HepG2 (cell line): ENCODE data around the gene ZNF853. TPM values are rescaled to one million over a fixed set of nuclear protein-coding genes. Genes with fewer than 3 reads are reported as not detected.

ENCODE experiments used
- AGO2 ChIP-seq: fragments of 200-400 bp; formaldehyde crosslinking; optimal IDR thresholded peaks from 2 replicates; pipeline ENCODE3; 2017; ENCODE audit warnings: mild to moderate bottlenecking, low read depth, low read length, moderate library complexity
- AHR ChIP-seq: IDR thresholded peaks from 2 replicates; pipeline ENCODE4 v1.6.1; 2018; ENCODE audit warnings: missing genetic modification reagents, missing compliant biosample characterization
- ATF3 ChIP-seq: sonication (generic); formaldehyde crosslinking; IDR thresholded peaks from 2 replicates; pipeline ENCODE4 v1.4.0; 2020; ENCODE audit warnings: missing genetic modification reagents
- ATF5 ChIP-seq: sonication (generic); formaldehyde crosslinking; IDR thresholded peaks from 2 replicates; pipeline ENCODE4 v1.4.0; 2020; ENCODE audit warnings: mild to moderate bottlenecking, low read depth, missing genetic modification reagents
- GABPA ChIP-seq, 2 experiments: IDR thresholded peaks; 2 replicates each; pipeline ENCODE4 v1.6.1; 2011 to 2016; ENCODE audit warnings: low read depth in 2 of 2, low read length in 1 of 2, missing biosample characterization in 1 of 2, missing genetic modification characterization in 1 of 2
- GATAD1 ChIP-seq: IDR thresholded peaks from 2 replicates; pipeline ENCODE4 v1.6.1; 2016; ENCODE audit warnings: missing genetic modification reagents, missing compliant biosample characterization
- KDM5B ChIP-seq: sonication (generic); formaldehyde crosslinking; IDR thresholded peaks from 2 replicates; pipeline ENCODE4 v1.4.0; 2020; ENCODE audit warnings: missing genetic modification reagents, mild to moderate bottlenecking, borderline replicate concordance
- MED1 ChIP-seq: sonication (generic); formaldehyde crosslinking; IDR thresholded peaks from 2 replicates; pipeline ENCODE4 v1.4.0; 2020; ENCODE audit warnings: missing genetic modification reagents
- MEIS2 ChIP-seq: sonication (generic); formaldehyde crosslinking; IDR thresholded peaks from 2 replicates; pipeline ENCODE4 v1.9.0; 2021; ENCODE audit warnings: mild to moderate bottlenecking, missing genetic modification reagents
- MYC ChIP-seq: sonication (generic); formaldehyde crosslinking; IDR thresholded peaks from 2 replicates; pipeline ENCODE4 v1.9.0; 2021; ENCODE audit warnings: missing genetic modification reagents, borderline replicate concordance
- NONO ChIP-seq, 2 experiments: fragments of 450-650 bp in 1 of 2; sonication (generic) in 1 of 2; formaldehyde crosslinking in 1 of 2; IDR thresholded peaks in 1 of 2; conservative IDR thresholded peaks in 1 of 2; 2 replicates each; pipeline versions ENCODE4 v1.6.1 to v1.8.0; 2017 to 2022; ENCODE audit warnings: mild to moderate bottlenecking in 1 of 2, missing genetic modification reagents in 1 of 2, moderate library complexity in 1 of 2
- SP2 ChIP-seq: sonication (generic); formaldehyde crosslinking; IDR thresholded peaks from 2 replicates; pipeline ENCODE4 v1.5.1; 2020; ENCODE audit warnings: mild to moderate bottlenecking, missing genetic modification reagents
- TCF12 ChIP-seq, 2 experiments: fragments of 450-650 bp in 1 of 2; sonication (generic) in 1 of 2; formaldehyde crosslinking in 1 of 2; IDR thresholded peaks; 2 replicates each; pipeline versions ENCODE4 v1.6.1 to v1.8.0; 2017 to 2022; ENCODE audit warnings: antibody characterized with exemption in 1 of 2, mild to moderate bottlenecking in 1 of 2, missing genetic modification reagents in 1 of 2, moderate library complexity in 1 of 2
- ZFX ChIP-seq: sonication (generic); formaldehyde crosslinking; IDR thresholded peaks from 2 replicates; pipeline ENCODE4 v1.4.0; 2020; ENCODE audit warnings: mild to moderate bottlenecking, low read depth, missing genetic modification reagents, moderate library complexity
- ZFYVE20 ChIP-seq: sonication (generic); formaldehyde crosslinking; IDR thresholded peaks from 2 replicates; pipeline ENCODE4 v1.8.0; 2023; ENCODE audit warnings: low read depth, mild to moderate bottlenecking, moderate library complexity, missing genetic modification reagents, borderline replicate concordance
- ZNF3 ChIP-seq: IDR thresholded peaks from 2 replicates; pipeline ENCODE4 v1.7.0; 2017; ENCODE audit warnings: inconsistent platforms
- polyA plus RNA-seq, 8 experiments: library from polyadenylated mRNA; depleted of rRNA in 3 of 8; stranded (reverse) in 7 of 8; unstranded in 1 of 8; fragments of >200 nt; fragmentation: Illumina TruSeq in 4 of 8; extraction: Trizol in 4 of 8; gene quantifications; 2 replicates each; pipeline versions ENCODE4 v1.2.1 to v1.2.3, GENCODE V29; 2011 to 2016; ENCODE audit warnings: low read depth in 4 of 8, missing spikeins in 1 of 8, mixed read lengths in 1 of 8; ENCODE audit not compliant: insufficient read depth in 1 of 8
- total RNA-seq, 5 experiments: library from RNA; depleted of rRNA; stranded (reverse); fragments of >200 nt; fragmentation: Illumina TruSeq; extraction: Trizol; gene quantifications; 2 replicates each; pipeline ENCODE4 v1.2.3, GENCODE V29; 2016; ENCODE audit warnings: low read depth in 1 of 5
- TF ChIP-seq, protein P1 (sequence below): sonication (generic); formaldehyde crosslinking; IDR thresholded peaks from 2 replicates; pipeline ENCODE4 v1.9.0; 2022; ENCODE audit warnings: missing genetic modification reagents, mild to moderate bottlenecking, borderline replicate concordance
- TF ChIP-seq, protein P2 (sequence below): sonication (generic); IDR thresholded peaks from 2 replicates; pipeline ENCODE4 v1.6.1; 2016; ENCODE audit warnings: low read depth, borderline replicate concordance
- TF ChIP-seq, protein P3 (sequence below): sonication (generic); formaldehyde crosslinking; IDR thresholded peaks from 2 replicates; pipeline ENCODE4 v1.4.0; 2020; ENCODE audit warnings: missing genetic modification reagents

Gene ZNF853
- total and polyA plus RNA-seq, 2 of the 13 experiments (the other 11 are each of a cell fraction or from before 2014, with no cell fraction given): 2.1 to 6.2 TPM

DNA sequence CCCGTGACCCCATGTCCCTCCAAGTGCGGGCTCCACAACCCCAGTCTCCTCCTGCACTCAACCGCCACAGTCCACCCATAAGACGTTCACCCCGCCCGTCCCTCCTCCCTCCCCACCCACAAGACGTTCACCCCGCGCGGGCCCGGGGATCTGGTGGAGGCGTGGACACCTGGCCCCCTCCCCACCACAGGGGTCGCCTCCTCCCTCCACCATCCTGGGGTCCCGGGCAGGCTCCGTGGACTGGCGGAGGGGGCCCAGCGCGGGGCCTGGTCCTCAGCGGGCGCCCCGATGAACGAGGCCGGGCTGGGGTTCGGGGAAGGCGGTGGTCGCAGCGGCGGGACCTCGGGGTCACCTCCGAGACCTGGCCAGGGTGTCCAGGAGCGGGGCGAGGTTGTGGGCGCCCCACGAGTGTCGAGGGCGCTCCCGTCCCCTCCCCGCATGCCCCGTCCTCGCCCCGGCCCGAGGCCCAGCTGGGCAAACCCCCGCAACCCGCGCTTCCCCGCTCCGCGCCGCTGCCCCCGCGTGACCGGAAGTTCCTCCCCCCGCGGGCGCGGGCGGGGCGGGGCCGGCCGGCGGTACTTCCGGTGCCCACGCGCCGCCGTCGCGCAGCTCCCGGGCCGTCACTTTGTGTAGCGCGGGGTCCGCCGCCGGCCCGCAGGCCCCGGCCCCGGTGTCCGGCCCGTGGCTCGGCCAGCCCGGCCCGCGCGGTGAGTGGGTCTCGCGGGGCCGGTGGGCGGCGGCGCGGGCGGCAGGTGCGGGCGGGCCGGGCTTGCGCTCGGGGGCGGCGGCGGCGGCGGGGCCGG, 21.5 kb downstream of the ZNF853 start, which contains the start of gene ZNF316 (continued):
- no peak for TF ChIP-seq TCF12 (IDR thresholded peaks at IDR 0.05)
- 0 out of 2 replicates have a peak, but pooled peaks have one; percentile 37 for TF ChIP-seq TCF12 (CRISPR knock-in tag; IDR thresholded peaks at IDR 0.05)
- TF ChIP-seq AHR (CRISPR knock-in tag): no peak
- TF ChIP-seq NONO (IDR thresholded peaks at IDR 0.05): no peak
- 0 out of 2 replicates have a peak, but pooled peaks have one; percentile 29 for TF ChIP-seq NONO (CRISPR knock-in tag; conservative IDR thresholded peaks at IDR 0.05)
- TF ChIP-seq, protein P1, sequence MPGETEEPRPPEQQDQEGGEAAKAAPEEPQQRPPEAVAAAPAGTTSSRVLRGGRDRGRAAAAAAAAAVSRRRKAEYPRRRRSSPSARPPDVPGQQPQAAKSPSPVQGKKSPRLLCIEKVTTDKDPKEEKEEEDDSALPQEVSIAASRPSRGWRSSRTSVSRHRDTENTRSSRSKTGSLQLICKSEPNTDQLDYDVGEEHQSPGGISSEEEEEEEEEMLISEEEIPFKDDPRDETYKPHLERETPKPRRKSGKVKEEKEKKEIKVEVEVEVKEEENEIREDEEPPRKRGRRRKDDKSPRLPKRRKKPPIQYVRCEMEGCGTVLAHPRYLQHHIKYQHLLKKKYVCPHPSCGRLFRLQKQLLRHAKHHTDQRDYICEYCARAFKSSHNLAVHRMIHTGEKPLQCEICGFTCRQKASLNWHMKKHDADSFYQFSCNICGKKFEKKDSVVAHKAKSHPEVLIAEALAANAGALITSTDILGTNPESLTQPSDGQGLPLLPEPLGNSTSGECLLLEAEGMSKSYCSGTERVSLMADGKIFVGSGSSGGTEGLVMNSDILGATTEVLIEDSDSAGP (CRISPR knock-in tag): peak; percentile 39; the same call in 1 of the 2 replicates
- peak; percentile 59 for TF ChIP-seq SP2
- TF ChIP-seq, protein P2, sequence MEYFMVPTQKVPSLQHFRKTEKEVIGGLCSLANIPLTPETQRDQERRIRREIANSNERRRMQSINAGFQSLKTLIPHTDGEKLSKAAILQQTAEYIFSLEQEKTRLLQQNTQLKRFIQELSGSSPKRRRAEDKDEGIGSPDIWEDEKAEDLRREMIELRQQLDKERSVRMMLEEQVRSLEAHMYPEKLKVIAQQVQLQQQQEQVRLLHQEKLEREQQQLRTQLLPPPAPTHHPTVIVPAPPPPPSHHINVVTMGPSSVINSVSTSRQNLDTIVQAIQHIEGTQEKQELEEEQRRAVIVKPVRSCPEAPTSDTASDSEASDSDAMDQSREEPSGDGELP: peak; percentile 23; the same call in 1 of the 2 replicates
- TF ChIP-seq ZNF3: no peak
- TF ChIP-seq ATF3 (CRISPR knock-in tag): no peak
- TF ChIP-seq GABPA (IDR thresholded peaks at IDR 0.05; ENCODE audit: low read depth, low read length): peak; percentile 97
- peak; percentile 81 for TF ChIP-seq GABPA (CRISPR knock-in tag; IDR thresholded peaks at IDR 0.05; ENCODE audit: low read depth)
- TF ChIP-seq AGO2: peak; percentile 22
- peak; percentile 52 for TF ChIP-seq ZFX
- peak; percentile 39; the same call in 1 of the 2 replicates for TF ChIP-seq ZFYVE20 (CRISPR knock-in tag)
- TF ChIP-seq GATAD1 (CRISPR knock-in tag): peak; percentile 21; the same call in 1 of the 2 replicates
- TF ChIP-seq ATF5 (CRISPR knock-in tag): no peak
- TF ChIP-seq MYC: peak; percentile 36; the same call in 1 of the 2 replicates
- TF ChIP-seq, protein P3, sequence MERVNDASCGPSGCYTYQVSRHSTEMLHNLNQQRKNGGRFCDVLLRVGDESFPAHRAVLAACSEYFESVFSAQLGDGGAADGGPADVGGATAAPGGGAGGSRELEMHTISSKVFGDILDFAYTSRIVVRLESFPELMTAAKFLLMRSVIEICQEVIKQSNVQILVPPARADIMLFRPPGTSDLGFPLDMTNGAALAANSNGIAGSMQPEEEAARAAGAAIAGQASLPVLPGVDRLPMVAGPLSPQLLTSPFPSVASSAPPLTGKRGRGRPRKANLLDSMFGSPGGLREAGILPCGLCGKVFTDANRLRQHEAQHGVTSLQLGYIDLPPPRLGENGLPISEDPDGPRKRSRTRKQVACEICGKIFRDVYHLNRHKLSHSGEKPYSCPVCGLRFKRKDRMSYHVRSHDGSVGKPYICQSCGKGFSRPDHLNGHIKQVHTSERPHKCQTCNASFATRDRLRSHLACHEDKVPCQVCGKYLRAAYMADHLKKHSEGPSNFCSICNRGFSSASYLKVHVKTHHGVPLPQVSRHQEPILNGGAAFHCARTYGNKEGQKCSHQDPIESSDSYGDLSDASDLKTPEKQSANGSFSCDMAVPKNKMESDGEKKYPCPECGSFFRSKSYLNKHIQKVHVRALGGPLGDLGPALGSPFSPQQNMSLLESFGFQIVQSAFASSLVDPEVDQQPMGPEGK (CRISPR knock-in tag): 0 out of 2 replicates have a peak, but pooled peaks have one; percentile 23
- 0 out of 2 replicates have a peak, but pooled peaks have one; percentile 26 for TF ChIP-seq MED1 (CRISPR knock-in tag)
- 0 out of 2 replicates have a peak, but pooled peaks have one; percentile 20 for TF ChIP-seq MEIS2 (CRISPR knock-in tag)
- TF ChIP-seq KDM5B (CRISPR knock-in tag): 0 out of 2 replicates have a peak, but pooled peaks have one; percentile 33
